ENCODE measurements around the gene MARCHF5. TPM values are rescaled to one million over a fixed set of nuclear protein-coding genes. Genes with fewer than 3 reads are reported as not detected.

The MARCHF5 gene
- total RNA-seq, 1 experiment from 2014 or later, result 32.2 TPM

- H3K36me3 Mint-ChIP-seq, result peaks cover 7% of the 10 kb centered on the region
- no peak for DNase-seq (ENCODE audit: low spot score)
Observed at GRCh38 chr10:92395271-92395670, 104.3 kb downstream of the MARCHF5 start.

More at GRCh38 chr10:92395271-92395670, 104.3 kb downstream of the MARCHF5 start:
- Mint-ChIP-seq H3K4me3 (no peak overlapping the region), H3K27ac (no peak overlapping the region), H3K27me3 (ENCODE audit: low read depth) (no peaks in the 10 kb centered on the region; the same call in 1 of the 2 replicates), H3K4me1 (peaks cover 3% of the 10 kb centered on the region), H3K9me3 (peaks cover 11% of the 10 kb centered on the region)
- no peak for ATAC-seq
- POLR2A ChIA-PET, result interaction anchor here (0.6 kb wide), 1 partner anchor 125 kb away, joined by 4 read pairs; no protein-coding TSS in a partner anchor
- no peak for TF ChIP-seq ZNF281 (CRISPR knock-in tag; IDR thresholded peaks at IDR 0.05)
- TF ChIP-seq AFF4 (CRISPR knock-in tag; IDR thresholded peaks at IDR 0.05; ENCODE audit: borderline replicate concordance), result no peak
- TF ChIP-seq ZNF671 (CRISPR knock-in tag; IDR thresholded peaks at IDR 0.05), result no peak
- no peak for TF ChIP-seq FOXP4 (CRISPR knock-in tag; IDR thresholded peaks at IDR 0.05)
- TF ChIP-seq ZNF219 (CRISPR knock-in tag; IDR thresholded peaks at IDR 0.05; ENCODE audit: borderline replicate concordance), result no peak
- no peak for TF ChIP-seq CDX4 (CRISPR knock-in tag; IDR thresholded peaks at IDR 0.05; ENCODE audit: borderline replicate concordance)
- no peak for TF ChIP-seq MAX (CRISPR knock-in tag; IDR thresholded peaks at IDR 0.05)
- no peak for TF ChIP-seq ATF6 (CRISPR knock-in tag; IDR thresholded peaks at IDR 0.05)
- TF ChIP-seq AR (CRISPR knock-in tag; IDR thresholded peaks at IDR 0.05), result no peak
- no peak for TF ChIP-seq ZNF138 (CRISPR knock-in tag; conservative IDR thresholded peaks at IDR 0.05)
- CTCF ChIA-PET, result interaction anchor here (1.6 kb wide), 1 partner anchor 105 kb away, joined by 6 read pairs; the partner anchor contains the start of genes CPEB3 and MARCHF5
